ENCODE results near the gene ATP6V1A. TPM values are rescaled to one million over a fixed set of nuclear protein-coding genes. Genes with fewer than 3 reads are reported as not detected.

The ATP6V1A gene
- total RNA-seq = 284 TPM

GRCh38 chr3:113746548-113747282, at the start of gene ATP6V1A:
Gene ATP6V1A, plus strand, starts transcription at chr3:113747035. Its CDS starts 31,719 bp downstream, at chr3:113778754.

GRCh38 chr3:113745756-113746547, 883 bp upstream of the ATP6V1A start, which contains the start of gene NAA50:
Gene NAA50, minus strand, starts transcription at chr3:113746249. Its CDS starts 300 bp downstream, at chr3:113745949.

GRCh38 chr3:113838631-113839209, 91.9 kb downstream of the ATP6V1A start, which contains the start of gene GRAMD1C:
Gene GRAMD1C, plus strand, starts transcription at chr3:113838788. Its CDS starts 122 bp downstream, at chr3:113838910.

Other genes starting within 250 kb of the ATP6V1A start
- 18.0 TPM for gene SPICE1, start 231.9 kb upstream of the ATP6V1A start, total RNA-seq
- gene SIDT1, start 214.5 kb upstream of the ATP6V1A start, total RNA-seq = 19.6 TPM
- 16.8 TPM for gene USF3, start 50.4 kb upstream of the ATP6V1A start, total RNA-seq
- gene NAA50, start 786 bp upstream of the ATP6V1A start, total RNA-seq = 73.6 TPM
- gene GRAMD1C, start 91.8 kb downstream of the ATP6V1A start, total RNA-seq = 10.8 TPM
- 11.3 TPM for gene ZDHHC23, start 201.0 kb downstream of the ATP6V1A start, total RNA-seq

All from diencephalon (tissue), 1 donor.